NCI-H2171 (cell line): ENCODE measurements around the gene OR10J1.
"Not testable (repeated sequence)": the region's sequence is repeated elsewhere in the genome, so short reads cannot be mapped to it uniquely, and the experiment has no call there.

Experiments
- DNase-seq: peaks from one replicate; lab custom pipeline; 2025; lab: John Stamatoyannopoulos, UW

OR10J1 gene

GRCh38 chr1:159439422-159439821 lies at the start of gene OR10J1:
TSS of gene OR10J1 (plus strand) at chr1:159439722. CDS start at chr1:159439792, 70 bp downstream.
- no peak for DNase-seq

GRCh38 chr1:159406821-159407220 lies 32.7 kb upstream of the OR10J1 start:
- DNase-seq = no peak

- DNase-seq = no peak
Measured at GRCh38 chr1:159408862-159409400, 30.6 kb upstream of the OR10J1 start.

GRCh38 chr1:159421821-159422220 lies 17.7 kb upstream of the OR10J1 start:
- no peak for DNase-seq

- DNase-seq = no peak
Measured at GRCh38 chr1:159428536-159428935, 11.0 kb upstream of the OR10J1 start.

- DNase-seq = no peak
Measured at GRCh38 chr1:159429074-159429861, 10.3 kb upstream of the OR10J1 start.

- no peak for DNase-seq
Measured at GRCh38 chr1:159430985-159431384, 8.5 kb upstream of the OR10J1 start.

GRCh38 chr1:159431904-159432303 lies 7.6 kb upstream of the OR10J1 start, which contains the start of gene OR10J4:
TSS of gene OR10J4 (plus strand) at chr1:159432204.
- no peak for DNase-seq

GRCh38 chr1:159436469-159436868 lies 3.1 kb upstream of the OR10J1 start:
- DNase-seq = no peak

GRCh38 chr1:159441360-159441759 lies 1.8 kb downstream of the OR10J1 start:
- no peak for DNase-seq

- no peak for DNase-seq
Measured at GRCh38 chr1:159442428-159442827, 2.9 kb downstream of the OR10J1 start.

- DNase-seq = no peak
Measured at GRCh38 chr1:159443066-159443750, 3.7 kb downstream of the OR10J1 start.

GRCh38 chr1:159444511-159444910 lies 5.0 kb downstream of the OR10J1 start:
- DNase-seq = no peak

- no peak for DNase-seq
Measured at GRCh38 chr1:159448181-159448580, 8.7 kb downstream of the OR10J1 start.

GRCh38 chr1:159449605-159450004 lies 10.1 kb downstream of the OR10J1 start:
- DNase-seq = not testable (repeated sequence)

GRCh38 chr1:159459551-159459950 lies 20.0 kb downstream of the OR10J1 start:
- DNase-seq = no peak

- no peak for DNase-seq
Measured at GRCh38 chr1:159465191-159465603, 25.7 kb downstream of the OR10J1 start.

GRCh38 chr1:159468321-159468720 lies 28.8 kb downstream of the OR10J1 start:
- no peak for DNase-seq

GRCh38 chr1:159469921-159470533 lies 30.5 kb downstream of the OR10J1 start:
- no peak for DNase-seq

GRCh38 chr1:159473335-159473734 lies 33.8 kb downstream of the OR10J1 start:
- no peak for DNase-seq

- DNase-seq = no peak
Measured at GRCh38 chr1:159474926-159475325, 35.4 kb downstream of the OR10J1 start.

- DNase-seq = no peak
Measured at GRCh38 chr1:159483501-159483900, 44.0 kb downstream of the OR10J1 start.
